Stimulated activated CD4-positive, alpha-beta T cell treated with anti-CD3 and anti-CD28 coated beads, Interleukin-12 subunit alpha, Interleukin-12 subunit beta, amount 100 ng/mL, for 24 hours (primary cell): ENCODE data around the gene STAP2.
"Not testable (repeated sequence)": the region's sequence is repeated elsewhere in the genome, so short reads cannot be mapped to it uniquely, and the experiment has no call there.

Experiments
- DNase-seq, 2 experiments: peaks; one replicate each; pipeline ENCODE4 v3.0.0-alpha.2; 2020; ENCODE audit warnings: low read depth in 2 of 2

Gene STAP2

GRCh38 chr19:4298810-4299550, 39.6 kb downstream of the STAP2 start:
- no peak for DNase-seq

GRCh38 chr19:4297901-4298809, 40.5 kb downstream of the STAP2 start:
- DNase-seq: peak in 1 of 2 experiments; percentile 20

- no peak for DNase-seq
Observed at GRCh38 chr19:4295972-4296771, 42.5 kb downstream of the STAP2 start.

- no peak for DNase-seq
Observed at GRCh38 chr19:4294389-4294788, 44.2 kb downstream of the STAP2 start.

- DNase-seq: no peak
Observed at GRCh38 chr19:4292515-4292914, 46.1 kb downstream of the STAP2 start.

- DNase-seq: no peak
Observed at GRCh38 chr19:4291184-4291732, 47.4 kb downstream of the STAP2 start.

GRCh38 chr19:4288091-4288777, 50.4 kb downstream of the STAP2 start:
- no peak for DNase-seq

- DNase-seq: not testable (repeated sequence)
Observed at GRCh38 chr19:4286141-4286540, 52.5 kb downstream of the STAP2 start.

GRCh38 chr19:4284974-4285373, 53.7 kb downstream of the STAP2 start:
- no peak for DNase-seq

GRCh38 chr19:4284176-4284958, 54.3 kb downstream of the STAP2 start:
- no peak for DNase-seq

- no peak for DNase-seq
Observed at GRCh38 chr19:4279530-4280422, 58.9 kb downstream of the STAP2 start.

GRCh38 chr19:4279267-4279529, 59.4 kb downstream of the STAP2 start:
- DNase-seq: no peak

GRCh38 chr19:4278419-4279266, 60.0 kb downstream of the STAP2 start, which contains the start of gene SHD:
TSS of gene SHD (plus strand) at chr19:4279266. CDS start at chr19:4280064, 798 bp downstream.
- no peak for DNase-seq

GRCh38 chr19:4278010-4278409, 60.6 kb downstream of the STAP2 start:
- no peak for DNase-seq

- DNase-seq: no peak
Observed at GRCh38 chr19:4277191-4277696, 61.4 kb downstream of the STAP2 start.

GRCh38 chr19:4274321-4274686, 64.3 kb downstream of the STAP2 start:
- not testable (repeated sequence) for DNase-seq
